ENCODE measurements around the gene HACD2.

HACD2 gene

DNA sequence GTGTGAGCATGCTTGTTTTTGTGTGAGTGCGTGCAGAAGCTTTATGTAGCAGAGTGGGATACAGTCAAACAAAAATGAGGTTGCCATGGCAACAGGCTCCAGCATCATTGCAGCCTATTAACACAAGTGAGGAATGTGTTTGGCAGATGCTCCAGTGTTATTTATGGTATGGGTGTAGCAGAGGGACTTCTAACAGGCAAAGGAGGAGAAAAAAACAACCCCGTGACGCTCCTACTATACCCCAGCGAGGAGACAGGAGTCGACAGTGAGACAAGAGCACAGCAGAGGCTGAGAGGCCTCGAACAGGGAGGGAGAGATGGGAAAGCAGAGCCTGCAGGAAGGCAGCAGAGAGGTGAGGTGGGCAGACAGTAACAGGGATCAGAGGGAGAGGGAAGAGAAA, 140.8 kb downstream of the HACD2 start:
- no peak for DNase-seq

DNA sequence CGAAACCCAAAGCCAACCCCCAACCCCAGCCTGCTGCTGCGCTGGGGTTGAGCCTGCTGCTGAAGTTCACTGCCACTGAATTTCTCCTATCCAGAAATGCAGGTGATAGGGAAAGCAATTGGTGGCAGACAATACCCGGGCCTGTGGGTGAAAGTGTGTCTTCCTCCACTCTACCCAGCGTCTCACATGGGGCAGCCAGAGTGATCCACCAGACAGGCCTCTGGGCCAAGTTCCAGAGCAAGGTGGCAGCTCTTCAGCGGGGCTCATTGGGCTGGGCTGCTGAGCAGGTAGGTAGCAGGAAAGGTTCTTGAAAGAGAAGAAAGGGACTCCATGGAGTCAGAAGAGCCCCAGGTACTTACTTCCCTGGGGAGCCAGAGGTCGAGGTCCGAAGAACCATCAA, 141.9 kb downstream of the HACD2 start:
- no peak for DNase-seq

DNA sequence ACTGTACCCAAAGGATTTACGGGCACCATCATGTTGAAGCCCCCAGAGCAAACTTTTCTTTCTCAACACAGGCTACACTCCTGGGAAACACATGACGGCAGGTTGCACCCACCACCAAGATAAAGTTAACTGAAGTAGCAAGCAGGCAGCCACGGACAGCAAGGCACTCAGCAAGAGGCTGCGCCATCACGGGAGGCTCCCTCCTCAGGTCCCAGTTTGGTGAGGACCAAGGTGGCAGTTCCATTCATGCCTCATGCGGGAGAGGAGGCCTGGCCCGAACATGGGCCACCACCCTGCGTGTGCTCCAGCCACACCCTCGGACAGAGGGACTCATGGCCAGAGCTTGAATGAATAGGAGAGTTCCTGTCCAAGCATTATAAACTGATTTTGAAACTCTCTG, 142.7 kb downstream of the HACD2 start:
- DNase-seq = no peak

Data from activated T-cell treated with anti-CD3 and anti-CD28 coated beads, Interleukin-2, amount 50 U/mL, for 1 hour (primary cell).